ENCODE measurements around the gene PCOLCE2. TPM values are rescaled to one million over a fixed set of nuclear protein-coding genes. Genes with fewer than 3 reads are reported as not detected.
"Not testable (repeated sequence)": the region's sequence is repeated elsewhere in the genome, so short reads cannot be mapped to it uniquely, and the experiment has no call there.

The PCOLCE2 gene
- total and polyA plus RNA-seq, 2 donors (not counting 3 experiments of a cell fraction or from before 2014, with no cell fraction given): not detected

DNA sequence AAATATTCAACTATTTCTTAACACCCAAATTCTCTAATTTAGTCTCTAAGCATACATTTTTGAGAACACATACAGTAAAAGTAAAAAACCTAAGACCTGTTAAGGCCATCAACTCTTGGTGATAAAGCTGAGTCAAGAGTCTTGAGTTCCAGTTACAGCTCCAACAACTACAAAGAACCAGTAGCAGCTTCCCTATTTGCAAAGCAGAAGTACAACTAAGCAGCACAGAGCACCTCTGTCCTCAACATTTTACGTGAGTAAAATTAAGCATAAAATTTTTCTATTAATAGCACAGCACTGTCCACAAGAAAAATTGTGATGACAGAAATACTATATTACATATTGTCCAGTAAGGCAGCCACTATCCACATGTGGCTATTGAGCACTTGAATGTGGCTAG is 4.4 kb downstream of the PCOLCE2 start:
- Histone ChIP-seq H4K20me1 (replicated peaks; ENCODE audit: control insufficient read depth, extremely low read depth, insufficient read depth, low read length) (no peaks in the 10 kb centered on the region), H3K9me1 (replicated peaks; ENCODE audit: control insufficient read depth, extremely low read depth, insufficient read depth, low read length) (no peaks in the 10 kb centered on the region), H3K4me3 (replicated peaks in 1 of 3; ENCODE audit: insufficient read depth in 1 of 3, low read depth in 1 of 3, low read length in 3 of 3) (no peak overlapping the region), H3K27me3 (ENCODE audit: control insufficient read depth in 2 of 2, insufficient read depth in 2 of 2, low read length in 2 of 2) (peaks cover 27 to 34% of the 10 kb centered on the region in 2 experiments), H3K27ac (ENCODE audit: insufficient read depth, low read depth, low read length) (no peak overlapping the region), H3K36me3 (ENCODE audit: control insufficient read depth in 2 of 2, extremely low read depth in 1 of 2, insufficient read depth in 2 of 2, low read length in 2 of 2) (no peaks in the 10 kb centered on the region), H3K79me2 (ENCODE audit: control insufficient read depth, insufficient read depth, low read length) (no peaks in the 10 kb centered on the region), H3K9ac (replicated peaks; ENCODE audit: extremely low read depth, insufficient read depth, low read length) (no peak overlapping the region), H3K4me2 (ENCODE audit: insufficient read depth, low read length) (no peak overlapping the region), H3K9me3 (replicated peaks; ENCODE audit: control insufficient read depth, insufficient read depth, low read length) (no peaks in the 10 kb centered on the region), H3K4me1 (ENCODE audit: control insufficient read depth, extremely low read depth, insufficient read depth, low read length) (peaks cover 8% of the 10 kb centered on the region), H2AFZ (ENCODE audit: low read depth, low read length) (no peak overlapping the region)
- no TSS peak for BruUV-seq (replicated peaks)
- dilution Hi-C loops (cut with MboI; ENCODE audit: extremely low pct_ligation_motif_present, low sequenced_read_pairs): no loop called here
- TF ChIP-seq MAX (IDR thresholded peaks at IDR 0.05; ENCODE audit: insufficient read depth, insufficient read length): no peak
- no peak for TF ChIP-seq GATA2 (IDR thresholded peaks at IDR 0.05; ENCODE audit: insufficient read depth, insufficient read length, low read depth, low read length)
- TF ChIP-seq EZH2 (IDR thresholded peaks at IDR 0.05; ENCODE audit: borderline replicate concordance, low read depth, low read length, severe bottlenecking): no peak
- no peak for TF ChIP-seq CTCF (IDR thresholded peaks at IDR 0.05; ENCODE audit: extremely low read depth in 1 of 2, insufficient read depth in 1 of 2, low read depth in 1 of 2, low read length in 2 of 2)
- no peak for TF ChIP-seq JUN (IDR thresholded peaks at IDR 0.05; ENCODE audit: borderline replicate concordance, insufficient read depth, insufficient read length, low read depth)
- no peak for DNase-seq (ENCODE audit: low read depth, low spot score)
- no peak for FAIRE-seq
- ChIA-PET POLR2A (no interaction called here), CTCF (no interaction called here)
- intact Hi-C loops (cut with micrococcal nuclease): no loop called here

- FAIRE-seq; H3K36me3 ChIP-seq (ENCODE audit: control insufficient read depth in 2 of 2, extremely low read depth in 1 of 2, insufficient read depth in 2 of 2, low read length in 2 of 2); H2AFZ ChIP-seq (ENCODE audit: low read depth, low read length); H4K20me1 ChIP-seq (replicated peaks; ENCODE audit: control insufficient read depth, extremely low read depth, insufficient read depth, low read length); H3K9me3 ChIP-seq (replicated peaks; ENCODE audit: control insufficient read depth, insufficient read depth, low read length); H3K4me1 ChIP-seq (ENCODE audit: control insufficient read depth, extremely low read depth, insufficient read depth, low read length); intact Hi-C loops (cut with micrococcal nuclease); H3K4me3 ChIP-seq (replicated peaks in 1 of 3; ENCODE audit: insufficient read depth in 1 of 3, low read depth in 1 of 3, low read length in 3 of 3); H3K9me1 ChIP-seq (replicated peaks; ENCODE audit: control insufficient read depth, extremely low read depth, insufficient read depth, low read length); H3K79me2 ChIP-seq (ENCODE audit: control insufficient read depth, insufficient read depth, low read length); H3K27ac ChIP-seq (ENCODE audit: insufficient read depth, low read depth, low read length); DNase-seq (ENCODE audit: low read depth, low spot score); dilution Hi-C loops (cut with MboI; ENCODE audit: extremely low pct_ligation_motif_present, low sequenced_read_pairs); H3K9ac ChIP-seq (replicated peaks; ENCODE audit: extremely low read depth, insufficient read depth, low read length); H3K4me2 ChIP-seq (ENCODE audit: insufficient read depth, low read length); BruUV-seq (replicated peaks): not testable (repeated sequence)
- H3K27me3 ChIP-seq (ENCODE audit: control insufficient read depth in 2 of 2, insufficient read depth in 2 of 2, low read length in 2 of 2): peaks cover 22 to 26% of the 10 kb centered on the region in 2 experiments
- ChIA-PET CTCF (interaction anchor here (0.7 to 1.3 kb wide), 2 partner anchors 19 to 457 kb away, joined by 3 to 4 read pairs; no protein-coding TSS in a partner anchor), POLR2A (interaction anchor here (0.7 kb wide), 1 partner anchor 18 kb away, joined by 3 read pairs; no protein-coding TSS in a partner anchor)
Observed at GRCh38 chr3:142883534-142883933, 5.3 kb downstream of the PCOLCE2 start.

Data from endothelial cell of umbilical vein (primary cell).